Jurkat, Clone E6-1 (cell line): ENCODE data around the gene MTSS2.
"Not testable (repeated sequence)": the region's sequence is repeated elsewhere in the genome, so short reads cannot be mapped to it uniquely, and the experiment has no call there.

Experiments
- DNase-seq: peaks from one replicate; pipeline ENCODE4 v3.0.0-alpha.2; 2011; ENCODE audit warnings: low read depth, low spot score
- H3K4me3 ChIP-seq: 2 replicates; pipeline ENCODE4 v1.5.1; 2011; ENCODE audit warnings: mild to moderate bottlenecking, low read length, control low read depth, moderate library complexity

MTSS2 gene

DNA sequence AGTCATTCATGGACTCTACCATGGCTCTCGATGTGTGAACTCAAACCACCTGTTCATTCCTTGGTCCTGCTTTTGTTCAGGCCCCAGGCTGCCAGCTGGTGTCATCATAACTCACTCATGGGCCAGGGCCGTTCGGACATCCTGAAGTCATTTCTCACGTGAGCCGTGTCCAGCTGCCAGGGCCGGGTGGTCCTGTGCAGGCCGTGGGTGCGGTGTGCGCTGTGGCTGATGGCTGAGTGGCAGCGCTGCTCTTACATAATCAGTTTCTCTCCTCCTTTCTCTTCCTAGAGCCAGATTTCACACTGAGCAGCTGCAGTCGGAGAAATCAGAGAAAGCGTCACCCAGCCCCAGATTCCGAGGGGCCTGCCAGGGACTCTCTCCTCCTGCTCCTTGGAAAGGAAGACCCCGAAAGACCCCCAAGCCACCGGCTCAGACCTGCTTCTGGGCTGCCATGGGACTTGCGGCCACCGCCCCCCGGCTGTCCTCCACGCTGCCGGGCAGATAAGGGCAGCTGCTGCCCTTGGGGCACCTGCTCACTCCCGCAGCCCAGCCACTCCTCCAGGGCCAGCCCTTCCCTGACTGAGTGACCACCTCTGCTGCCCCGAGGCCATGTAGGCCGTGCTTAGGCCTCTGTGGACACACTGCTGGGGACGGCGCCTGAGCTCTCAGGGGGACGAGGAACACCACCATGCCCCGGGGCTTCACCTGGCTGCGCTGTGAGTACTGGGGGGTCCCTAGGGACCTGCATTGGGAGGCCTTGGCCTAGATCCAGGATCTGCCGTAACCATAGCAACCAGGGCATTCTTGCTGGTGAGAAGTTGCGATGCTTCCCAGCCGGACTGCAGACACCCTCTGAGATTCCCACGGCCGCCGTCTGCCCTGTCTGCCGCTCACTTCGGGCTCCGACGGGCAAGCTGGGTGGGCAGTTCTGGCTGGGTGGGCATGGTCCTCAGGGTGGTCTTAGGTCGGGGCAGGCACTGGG is 39.3 kb downstream of the MTSS2 start, which contains the start of gene IL34:
Gene IL34 (plus strand): TSS at position 300 of the 982 bp plus-strand sequence. CDS start 389 bp downstream, at position 689.
- no peak for DNase-seq

DNA sequence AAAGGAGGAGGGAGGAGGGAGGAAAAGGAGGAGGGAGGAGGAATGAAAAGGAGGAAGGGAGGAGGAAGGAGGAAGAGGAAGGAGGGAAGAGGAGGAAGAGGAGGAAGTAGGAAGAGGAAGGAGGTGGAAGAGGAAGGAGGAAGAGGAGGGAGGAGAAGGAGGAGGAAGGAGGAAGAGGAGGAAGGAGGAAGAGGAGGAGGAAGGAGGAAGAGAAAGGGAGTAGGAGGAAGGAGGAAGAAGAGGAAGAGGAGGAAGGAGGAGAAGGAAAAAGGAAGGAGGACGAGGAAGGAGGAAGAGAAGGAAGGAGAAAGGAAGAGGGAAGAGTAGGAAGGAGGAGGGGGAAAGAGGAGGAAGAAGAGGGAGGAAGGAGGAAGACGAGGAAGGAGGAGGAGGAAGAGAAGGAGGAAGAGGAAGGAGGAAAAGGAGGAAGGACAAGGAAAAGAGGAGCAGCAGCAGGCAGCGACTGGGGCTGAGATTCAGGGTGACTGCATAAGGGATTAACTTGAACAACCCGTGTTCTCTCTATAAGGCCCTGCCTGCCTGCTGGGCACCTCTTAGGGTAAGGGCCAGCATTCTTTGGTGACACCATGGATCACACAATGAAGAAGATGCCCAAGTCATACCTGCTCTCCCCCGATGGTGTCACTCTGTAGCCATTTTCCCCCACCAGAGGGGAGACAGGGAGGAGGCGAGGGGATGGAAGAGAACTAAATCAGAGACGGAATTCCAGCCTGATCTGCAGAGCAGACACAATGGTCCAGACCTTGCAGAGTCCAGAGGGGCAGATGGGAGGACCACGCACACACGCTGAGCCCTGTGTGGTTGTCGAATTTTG is 40.9 kb downstream of the MTSS2 start:
- no peak for DNase-seq
- H3K4me3 ChIP-seq, result no peak overlapping the region

More for the DNA sequence above, 39.3 kb downstream of the MTSS2 start, which contains the start of gene IL34:
- no peak within 1 kb of the TSS for H3K4me3 ChIP-seq

DNA sequence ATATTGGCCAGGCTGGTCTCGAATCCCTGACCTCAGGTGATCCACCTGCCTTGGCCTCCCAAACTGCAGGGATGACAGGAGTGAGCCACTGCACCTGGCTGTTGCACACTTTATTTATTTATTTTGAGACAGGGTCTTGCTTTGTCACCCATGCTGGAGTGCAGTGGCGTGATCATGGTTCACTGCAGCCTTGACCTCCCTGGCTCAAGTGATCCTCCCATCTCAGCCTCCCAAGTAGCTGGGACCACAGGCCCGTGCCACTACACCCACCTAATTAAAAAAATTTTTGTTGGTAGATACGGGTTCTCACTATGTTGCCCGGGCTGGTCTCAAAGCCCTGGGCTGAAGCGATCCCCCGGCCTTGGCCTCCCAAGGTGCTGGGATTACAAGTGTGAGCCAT is 42.6 kb downstream of the MTSS2 start:
- H3K4me3 ChIP-seq, DNase-seq: not testable (repeated sequence)

DNA sequence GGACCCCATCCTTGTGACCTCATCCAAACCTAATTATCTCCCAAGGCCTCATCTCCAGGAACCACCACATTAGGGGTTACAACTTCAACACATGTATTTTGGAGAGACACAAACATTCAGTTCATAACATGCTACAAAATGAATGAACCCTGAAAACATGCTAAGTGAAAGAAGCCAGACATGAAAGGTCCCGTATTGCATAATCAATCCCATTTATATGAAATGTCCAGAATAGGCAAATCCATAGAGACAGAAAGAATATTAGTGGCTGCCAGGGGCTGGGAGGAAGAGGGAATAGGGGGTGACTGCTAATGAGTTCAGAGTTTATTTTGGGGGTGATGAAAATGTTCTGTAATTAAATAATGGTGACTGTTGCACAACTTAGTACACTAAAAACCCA is 43.2 kb downstream of the MTSS2 start:
- H3K4me3 ChIP-seq, result no peak overlapping the region
- DNase-seq, result no peak

DNA sequence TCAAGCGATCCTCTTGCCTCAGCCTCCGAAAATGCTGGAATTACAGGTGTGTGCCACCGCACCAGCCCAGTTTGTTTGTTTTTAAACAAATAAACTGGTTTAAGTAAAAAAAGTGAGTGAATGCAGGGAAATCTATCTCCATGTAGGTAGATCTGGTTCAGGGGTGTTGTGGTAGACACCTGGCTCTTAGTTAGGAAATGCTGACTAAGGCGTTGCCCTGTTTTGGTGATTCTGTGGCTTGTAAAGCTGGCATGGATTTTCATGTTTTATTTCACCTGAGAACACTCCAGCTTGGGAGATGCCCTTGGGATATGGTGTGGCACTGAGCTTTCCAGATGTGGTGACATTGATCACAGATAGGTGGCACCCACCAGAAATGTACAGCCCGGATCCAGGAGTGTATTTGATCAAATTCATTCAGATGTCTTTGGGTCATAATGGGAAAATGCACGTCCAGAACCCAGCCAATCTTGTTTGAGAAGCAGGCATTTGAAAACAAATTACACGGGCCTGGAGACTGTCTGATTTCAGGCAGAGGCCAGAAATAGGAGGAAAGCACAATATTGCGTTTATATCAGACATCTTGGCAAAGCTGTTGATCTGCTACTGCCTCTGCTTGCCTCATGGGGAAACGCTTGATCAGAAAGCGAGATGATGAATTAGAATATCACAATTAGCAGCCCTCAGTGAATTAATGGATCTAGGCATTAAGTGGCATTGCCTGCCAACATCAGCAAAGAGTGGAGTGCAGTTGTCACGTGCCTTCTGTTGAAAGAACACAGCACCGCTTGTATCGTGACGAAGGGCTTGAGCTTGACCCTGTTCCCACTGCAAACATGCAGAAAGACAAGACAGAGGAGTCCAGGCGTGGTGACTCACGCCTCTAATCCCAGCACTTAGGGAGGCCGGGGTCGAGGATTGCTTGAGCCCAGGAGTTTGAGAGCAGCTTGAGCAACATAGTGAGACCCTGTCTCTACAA is 46.8 kb downstream of the MTSS2 start:
- DNase-seq, result no peak
- H3K4me3 ChIP-seq, result no peak overlapping the region
